Fibroblast of skin of left quadriceps (primary cell): ENCODE measurements around the gene PDE4D.
"Not testable (repeated sequence)": the region's sequence is repeated elsewhere in the genome, so short reads cannot be mapped to it uniquely, and the experiment has no call there.

ENCODE experiments used
- DNase-seq, 2 experiments: peaks; one replicate each; pipeline ENCODE4 v3.0.0-alpha.2; 2013; ENCODE audit warnings: low read depth in 2 of 2

PDE4D gene

DNA sequence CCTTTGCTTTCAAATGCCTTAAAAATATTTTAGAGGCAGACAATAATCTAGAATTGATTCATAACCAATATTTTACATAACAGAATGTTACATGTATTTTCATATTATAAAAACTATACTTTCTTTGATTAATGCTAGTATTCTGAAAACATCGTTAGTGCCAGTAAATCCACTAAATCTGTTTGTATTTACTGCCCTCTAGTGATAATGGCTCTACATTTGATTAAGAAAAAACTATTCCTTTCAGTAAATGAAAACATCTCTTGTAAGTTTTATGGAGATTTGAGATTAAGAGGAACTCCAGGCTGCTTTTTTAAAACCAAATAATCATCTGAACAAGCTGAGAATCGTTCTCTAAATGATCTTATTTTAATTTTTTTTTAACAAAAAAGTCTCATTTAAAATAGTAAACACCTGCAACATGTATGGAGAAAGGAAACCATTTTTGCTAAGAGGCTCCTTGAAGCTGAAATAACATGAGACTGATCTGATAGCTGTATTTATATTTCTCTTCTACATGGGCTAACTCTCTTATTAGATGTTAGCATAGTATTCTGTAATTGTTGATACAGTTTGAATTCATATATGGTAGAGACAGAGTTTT, 886.0 kb downstream of the PDE4D start:
- DNase-seq, result no peak

DNA sequence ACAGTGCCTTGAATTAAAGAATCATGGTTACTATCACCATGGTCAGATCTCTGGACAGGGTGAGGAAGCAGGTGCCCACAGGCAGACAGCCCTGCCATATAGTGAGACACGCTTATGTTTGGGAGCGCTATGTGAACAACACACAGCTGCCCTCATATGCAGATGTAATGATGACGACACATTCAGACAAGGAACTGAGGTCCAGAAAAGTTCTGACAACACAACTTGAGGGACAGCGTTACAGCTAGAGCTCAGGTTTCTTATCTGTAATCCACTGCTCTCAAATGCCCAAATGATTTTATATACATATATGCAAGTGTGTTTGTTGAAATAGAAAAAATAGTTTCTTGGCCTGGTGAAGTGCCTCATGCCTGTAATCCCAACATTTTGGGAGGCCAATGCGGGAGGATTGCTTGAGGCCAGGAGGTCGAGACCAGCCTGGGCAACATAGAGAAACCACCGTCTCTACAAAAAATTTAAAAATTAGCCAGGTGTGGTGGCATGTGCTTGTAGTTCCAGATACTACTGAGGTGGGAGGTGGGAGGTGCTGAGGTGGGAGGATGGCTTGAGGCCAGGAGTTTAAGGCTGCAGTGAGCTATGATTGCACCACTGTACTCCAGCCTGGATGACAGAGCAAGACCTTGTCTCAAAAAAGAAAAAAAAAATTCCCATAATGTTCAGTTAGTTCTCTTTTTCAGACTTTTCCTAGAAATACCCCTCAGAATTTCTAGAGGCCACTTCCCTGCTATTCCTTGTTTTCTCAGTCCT, 887.4 kb downstream of the PDE4D start:
- DNase-seq, result no peak

DNA sequence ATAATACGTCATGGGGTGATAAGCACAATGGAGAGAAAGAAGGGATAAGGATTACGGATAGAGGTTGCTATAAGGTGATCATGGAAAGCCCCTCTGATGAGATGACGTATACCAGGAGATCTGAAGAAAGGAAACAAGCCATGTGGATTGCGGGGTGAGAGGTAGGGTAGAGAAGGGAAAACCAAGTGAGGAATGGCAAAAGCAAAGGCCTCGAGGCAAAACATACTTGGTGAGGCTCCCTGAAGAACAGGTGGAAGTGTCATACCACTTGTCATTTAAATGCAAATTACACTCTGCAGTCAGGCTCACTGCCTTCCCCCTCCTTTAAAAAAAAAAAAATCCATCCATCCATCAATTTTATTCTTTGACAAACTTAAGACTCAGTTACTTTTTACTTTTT, 889.9 kb downstream of the PDE4D start:
- no peak for DNase-seq

DNA sequence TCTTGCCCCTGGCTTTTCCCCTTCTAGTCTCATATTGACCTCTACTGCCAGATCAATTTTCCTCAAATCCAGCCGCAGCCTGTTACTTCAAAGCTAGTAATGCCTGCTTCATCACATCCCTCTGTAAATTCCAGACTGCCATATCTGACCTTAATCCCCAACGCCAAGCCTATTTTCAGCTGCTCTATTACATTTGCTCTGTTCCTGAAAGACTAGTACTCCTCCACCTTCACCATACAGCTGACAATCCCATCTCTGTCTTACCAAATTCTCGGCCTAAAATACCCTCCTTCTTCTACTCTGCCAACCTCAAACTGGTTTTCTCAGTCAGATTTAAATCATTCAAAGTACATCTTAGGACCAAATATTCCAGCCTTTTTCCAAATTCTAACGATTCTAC, 890.4 kb downstream of the PDE4D start:
- DNase-seq, result no peak

DNA sequence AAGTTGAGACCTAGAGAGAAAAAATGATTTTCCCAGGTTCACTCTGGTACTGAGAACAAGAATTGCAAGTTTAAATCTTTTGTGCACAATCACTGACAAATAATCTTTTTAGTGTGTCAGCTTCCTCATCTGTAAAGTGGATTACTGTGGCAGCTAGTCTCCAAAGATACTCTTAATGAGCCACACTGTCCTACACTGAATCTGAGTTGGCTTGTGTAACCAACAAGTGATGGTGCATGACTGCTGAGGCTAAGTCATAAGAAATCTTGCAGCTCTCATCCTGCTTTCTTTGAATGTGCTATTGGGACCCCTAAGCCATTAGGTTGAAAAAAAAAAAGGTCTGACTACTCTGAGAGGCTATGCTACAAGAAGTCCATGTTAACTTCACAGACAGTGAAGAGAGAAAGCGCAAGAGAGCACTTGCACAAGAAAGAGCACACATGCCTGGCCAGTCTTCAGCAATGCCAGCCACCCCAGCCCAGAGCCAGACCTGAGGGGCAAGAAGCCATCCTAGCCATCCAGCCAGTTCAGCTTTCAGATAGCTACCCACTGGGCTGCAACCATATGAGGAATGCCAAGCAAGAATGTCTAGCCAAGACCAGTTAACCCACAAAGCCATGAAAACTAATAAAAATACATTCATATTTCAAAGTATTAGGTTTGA, 891.2 kb downstream of the PDE4D start:
- DNase-seq, result no peak

DNA sequence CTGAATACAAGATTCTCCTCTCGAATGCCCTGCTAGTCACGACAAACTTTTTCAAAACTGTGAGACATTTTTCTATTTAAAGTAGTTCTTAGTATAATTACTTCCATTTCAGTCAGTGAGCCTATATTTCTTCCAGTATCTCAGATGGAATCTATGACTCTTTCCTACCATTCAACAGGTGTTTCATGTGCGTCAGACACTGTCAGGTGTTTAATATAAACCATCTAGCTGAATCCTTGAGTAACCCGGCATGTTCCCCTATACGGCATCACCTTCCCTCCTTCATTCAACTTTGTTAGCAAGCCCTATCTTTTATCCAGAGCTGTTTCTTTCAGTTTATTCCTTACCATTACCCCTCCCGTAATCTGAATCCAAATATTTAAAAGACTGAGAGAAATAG, 891.8 kb downstream of the PDE4D start:
- DNase-seq, result no peak

DNA sequence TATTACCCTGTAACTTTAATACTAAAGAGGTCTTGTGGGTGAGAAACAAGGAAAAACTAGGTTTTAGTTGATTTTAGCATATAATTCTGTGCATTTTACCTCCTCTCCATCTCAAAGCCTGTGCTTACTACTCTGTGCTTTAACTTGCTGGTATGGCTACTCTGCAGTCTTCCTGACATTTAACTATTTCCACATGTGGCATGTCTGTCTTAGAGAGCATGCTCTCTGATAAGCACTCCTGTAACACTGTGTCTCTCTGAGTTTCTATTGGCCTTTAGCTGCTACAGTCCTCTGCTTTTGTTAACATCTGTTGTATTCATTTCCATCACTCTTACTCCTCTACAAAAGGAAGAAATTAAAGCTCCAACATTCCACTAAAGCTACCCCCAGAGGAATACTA, 892.4 kb downstream of the PDE4D start:
- DNase-seq, result peak; percentile 41 to 44

DNA sequence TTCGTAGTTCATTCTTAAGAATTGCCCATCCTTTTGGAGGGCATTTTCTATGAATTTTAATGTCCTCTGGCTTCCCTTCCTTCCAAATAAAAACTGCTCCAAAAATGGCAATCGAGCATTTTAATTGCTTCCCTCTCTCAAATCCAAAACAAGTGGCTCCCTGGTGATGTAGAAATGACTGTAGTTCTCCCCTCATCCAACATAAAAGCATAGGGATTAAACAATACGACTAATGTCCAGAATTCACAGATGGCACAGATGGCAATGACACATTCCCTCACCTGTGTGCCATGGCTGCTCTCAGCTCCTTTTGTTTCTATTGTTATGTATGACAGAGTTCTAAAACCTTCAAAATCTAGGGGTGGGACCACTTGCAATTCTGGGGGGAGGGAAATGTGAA, 893.3 kb downstream of the PDE4D start:
- no peak for DNase-seq

DNA sequence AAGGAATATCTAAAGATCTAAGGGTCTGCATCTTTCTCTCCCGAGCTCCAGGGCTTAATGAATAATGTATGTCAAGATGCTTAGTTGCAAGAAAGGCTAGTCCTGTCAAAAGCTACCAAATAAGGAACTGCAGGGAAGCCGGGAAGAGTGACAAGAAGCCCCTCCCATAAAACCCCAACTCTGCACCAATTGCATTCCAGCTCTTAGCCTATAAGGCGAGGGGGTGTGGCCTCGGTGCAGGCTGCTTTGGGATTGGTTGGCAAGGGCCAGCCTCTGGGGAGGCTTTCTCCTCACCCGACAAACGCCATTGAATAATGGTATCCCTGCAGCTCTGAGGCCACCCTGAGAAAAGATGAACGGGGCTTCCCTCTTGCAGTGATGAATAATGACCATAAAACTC, 893.7 kb downstream of the PDE4D start:
- DNase-seq, result no peak

DNA sequence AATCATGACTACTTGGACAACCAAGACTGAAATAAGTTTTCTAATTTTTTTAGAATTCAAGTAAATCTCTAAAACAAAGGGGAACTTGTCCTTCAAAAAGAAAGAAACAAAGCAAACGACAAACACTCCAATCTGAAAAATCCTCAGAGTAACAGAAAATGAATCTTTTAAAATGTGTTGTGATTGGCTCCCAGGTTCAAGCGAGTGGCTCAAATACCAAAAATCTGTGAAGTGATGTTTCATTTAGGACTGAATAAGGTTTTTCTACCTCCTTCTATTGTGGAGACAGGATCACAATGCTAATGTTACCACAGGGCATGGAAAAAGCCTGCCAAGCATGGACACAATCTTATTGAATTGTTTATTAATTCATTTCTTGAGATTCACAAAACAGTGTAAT, 895.0 kb downstream of the PDE4D start:
- no peak for DNase-seq

DNA sequence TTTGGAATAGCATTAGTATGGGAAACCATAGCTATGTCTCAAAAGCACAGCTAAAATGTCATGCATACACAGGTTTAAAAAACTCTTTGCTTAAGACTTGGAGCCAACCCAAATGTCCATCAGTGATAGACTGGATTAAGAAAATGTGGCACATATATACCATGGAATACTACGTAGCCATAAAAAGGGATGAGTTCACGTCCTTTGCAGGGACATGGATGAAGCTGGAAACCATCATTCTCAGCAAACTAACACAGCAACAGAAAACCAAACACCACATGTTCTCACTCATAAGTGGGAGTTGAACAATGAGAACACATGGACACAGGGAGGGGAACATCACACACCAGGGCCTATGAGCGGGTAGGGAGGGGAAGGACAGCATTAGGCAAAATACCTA, 897.7 kb downstream of the PDE4D start:
- DNase-seq, result not testable (repeated sequence)

DNA sequence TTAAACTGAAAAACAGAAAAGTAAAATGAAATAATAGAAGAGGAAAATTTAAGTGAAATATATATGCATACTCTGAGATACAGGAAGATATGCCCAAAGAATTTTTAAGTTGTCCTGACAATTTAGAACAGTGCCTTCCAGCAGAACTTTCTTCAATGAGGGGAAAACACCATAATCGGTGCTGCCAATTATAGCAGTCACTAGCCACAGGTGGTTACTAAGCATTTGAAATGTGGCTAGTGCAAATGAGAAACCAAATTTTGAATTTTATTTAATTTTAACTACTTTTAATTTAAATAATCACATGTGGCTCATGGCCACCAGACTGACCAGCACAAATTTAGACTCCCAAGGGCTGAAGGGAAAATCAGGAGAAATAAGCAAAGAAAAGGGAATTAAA, 900.1 kb downstream of the PDE4D start:
- no peak for DNase-seq

DNA sequence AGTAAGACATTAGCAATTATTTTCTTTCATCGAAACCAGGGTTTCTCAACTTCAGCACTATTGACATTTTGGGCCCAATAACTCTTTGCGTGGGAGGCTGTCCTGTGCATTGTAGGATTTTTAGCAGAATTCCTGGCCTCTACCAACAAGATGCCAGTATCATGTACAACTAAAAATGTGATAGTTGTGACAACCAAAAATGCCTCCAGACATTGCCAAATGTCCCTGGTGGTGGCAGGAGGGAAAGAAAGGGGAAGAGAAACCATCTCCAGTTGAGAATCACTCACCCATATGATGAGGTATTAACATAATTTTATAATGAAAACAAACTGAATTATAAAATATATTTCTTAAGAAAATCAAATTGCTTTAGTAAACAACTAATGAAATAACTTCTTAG, 904.6 kb downstream of the PDE4D start:
- no peak for DNase-seq

DNA sequence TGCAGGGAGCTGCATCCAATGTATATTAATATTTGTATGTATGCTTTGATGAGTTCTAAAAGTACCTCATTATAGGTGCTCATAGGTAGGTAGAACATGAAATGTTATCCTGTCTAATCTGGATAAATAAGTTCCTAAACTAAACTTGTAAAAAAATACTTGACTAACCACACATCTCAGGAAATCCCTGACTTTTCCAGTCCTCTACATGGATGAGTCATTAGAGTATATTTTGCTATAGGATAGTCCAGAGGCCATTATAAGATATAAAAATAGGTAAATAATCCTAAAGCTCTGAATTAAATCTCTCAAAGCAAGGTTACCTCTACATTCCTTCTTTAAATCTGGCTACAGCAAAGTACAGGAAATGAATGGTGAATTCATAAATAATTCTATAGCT, 906.3 kb downstream of the PDE4D start:
- no peak for DNase-seq

DNA sequence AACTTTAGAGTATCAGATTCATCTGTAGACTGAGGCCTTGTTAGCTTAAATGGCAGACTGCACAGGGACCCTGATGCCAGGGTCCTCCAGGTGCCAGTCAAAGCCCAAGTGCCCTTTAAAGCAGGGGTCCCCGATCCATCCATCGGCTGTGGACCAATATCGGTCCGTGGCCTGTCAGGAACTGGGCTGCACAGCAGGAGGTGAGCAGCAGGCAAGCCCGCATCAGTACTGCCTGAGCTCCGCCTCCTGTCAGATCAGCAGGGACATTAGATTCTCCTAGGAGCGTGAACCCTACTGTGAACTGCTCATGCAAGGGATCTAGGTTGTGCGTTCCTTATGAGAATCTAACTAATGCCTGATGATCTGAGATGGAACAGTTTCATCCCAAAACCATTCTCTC, 907.2 kb downstream of the PDE4D start:
- DNase-seq, result no peak

DNA sequence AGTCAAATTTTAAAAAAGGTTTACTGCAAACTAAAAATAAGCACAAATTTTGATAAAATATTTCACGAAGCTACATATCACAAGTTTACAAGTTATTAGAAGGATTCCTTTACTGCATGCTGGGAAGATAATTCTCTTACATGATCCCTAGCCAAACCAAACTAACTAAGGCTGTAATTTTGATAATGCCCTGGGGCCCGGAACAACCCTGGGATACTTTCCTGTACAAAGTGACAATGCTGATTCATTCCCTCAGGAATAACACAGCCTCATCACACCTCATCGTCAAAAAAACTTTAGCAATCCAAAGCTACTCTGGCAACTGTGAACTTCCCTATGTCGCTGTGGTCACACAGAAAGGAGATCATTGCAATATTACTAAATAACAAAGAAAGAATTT, 907.8 kb downstream of the PDE4D start:
- no peak for DNase-seq

DNA sequence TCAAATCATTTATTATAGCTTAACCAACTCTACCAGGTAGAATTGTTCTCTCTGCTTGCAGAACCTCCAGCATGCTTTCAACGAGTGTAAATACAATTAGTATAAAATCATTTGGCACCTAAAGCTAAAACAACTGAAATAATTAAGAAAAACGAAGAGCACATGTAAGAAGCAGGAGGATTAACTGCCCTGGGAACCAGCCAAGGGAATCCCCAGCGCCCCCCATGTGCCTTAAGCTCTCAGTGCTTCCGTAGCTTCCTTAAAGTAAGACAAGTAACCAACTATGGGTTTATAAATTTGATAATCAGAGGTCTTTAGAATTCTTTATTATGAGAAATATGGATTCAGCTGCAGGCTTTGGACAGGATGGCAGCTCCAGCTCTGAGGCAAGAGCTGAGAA, 908.2 kb downstream of the PDE4D start:
- DNase-seq, result no peak

DNA sequence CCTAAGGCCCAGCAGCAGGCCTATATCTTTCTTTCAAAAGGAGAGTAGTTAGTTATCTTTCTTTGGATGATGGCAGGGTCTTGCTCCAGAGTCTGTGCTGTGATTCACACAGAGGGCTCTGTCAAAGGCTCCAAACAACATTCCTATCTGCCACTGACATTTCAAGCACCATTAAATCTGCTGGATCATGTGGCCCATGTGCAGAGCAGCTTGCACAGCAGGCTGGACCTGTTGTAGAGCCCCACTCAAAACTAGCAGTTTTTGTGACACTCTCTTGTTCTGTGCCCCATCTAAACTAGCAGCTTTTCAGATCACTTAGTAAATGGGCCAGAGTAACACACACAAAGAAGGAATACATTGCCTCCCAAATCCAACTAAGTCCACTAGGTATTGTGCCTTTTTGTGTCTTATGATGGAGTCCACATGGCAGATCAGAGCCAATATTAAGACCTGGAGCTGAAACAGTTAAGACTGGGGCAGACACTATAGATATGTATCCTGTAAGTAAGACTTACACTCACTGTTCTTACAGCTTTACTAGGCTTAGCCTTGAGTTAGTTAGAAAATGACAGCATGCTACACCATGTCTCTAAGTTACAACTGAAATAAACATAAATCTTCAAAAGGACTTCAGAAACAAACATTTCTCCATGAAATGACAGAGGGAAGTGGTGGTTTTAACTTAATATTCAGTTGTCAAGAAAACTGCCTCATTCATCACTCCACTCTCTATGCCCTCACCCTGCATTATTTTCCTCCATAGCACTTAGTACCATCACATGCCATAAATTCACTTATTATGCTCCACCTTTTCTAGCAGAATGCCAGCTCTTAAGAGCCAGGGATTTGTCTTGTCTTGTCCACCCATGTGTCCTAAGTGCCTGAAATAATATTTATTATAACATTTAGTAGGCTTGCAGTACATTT, 909.7 kb downstream of the PDE4D start:
- DNase-seq, result no peak

DNA sequence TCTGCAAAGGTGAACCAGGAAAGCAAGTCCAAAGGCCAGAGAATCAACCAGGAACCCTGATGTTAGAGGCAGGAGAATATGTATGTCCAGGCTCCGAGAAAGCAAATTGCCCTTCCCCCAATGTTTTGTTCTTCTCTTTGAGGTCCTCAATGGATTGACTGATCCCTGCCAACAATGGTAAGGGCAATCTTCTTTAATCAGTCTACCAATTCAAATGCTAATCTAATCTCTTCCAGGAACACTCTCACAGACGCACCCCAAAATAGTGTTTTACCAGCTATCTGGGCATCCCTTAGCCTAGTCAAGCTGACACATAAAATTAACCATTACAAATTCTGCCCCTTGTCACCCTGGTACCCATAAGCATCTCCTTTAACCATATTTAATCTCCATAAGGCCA, 912.6 kb downstream of the PDE4D start:
- DNase-seq, result no peak

DNA sequence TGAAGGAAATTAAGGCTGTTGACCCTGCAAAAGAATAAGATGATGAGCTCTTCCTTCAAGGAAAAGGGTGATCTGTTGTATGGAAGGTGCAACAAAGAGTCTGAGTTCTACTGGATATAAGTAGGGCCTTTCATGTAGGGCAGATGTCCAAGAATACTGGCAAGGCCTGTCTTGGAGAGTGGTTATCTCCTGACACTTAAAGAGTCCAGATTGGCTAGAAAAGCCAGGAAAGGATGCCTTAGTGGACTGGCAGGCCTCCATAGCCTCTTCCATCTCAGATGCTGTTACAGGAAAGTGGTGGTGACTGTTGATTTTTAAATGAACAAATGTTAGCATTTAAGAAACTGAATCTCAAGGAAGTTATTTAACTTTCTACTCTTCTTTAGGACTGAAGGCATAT, 914.4 kb downstream of the PDE4D start:
- no peak for DNase-seq

DNA sequence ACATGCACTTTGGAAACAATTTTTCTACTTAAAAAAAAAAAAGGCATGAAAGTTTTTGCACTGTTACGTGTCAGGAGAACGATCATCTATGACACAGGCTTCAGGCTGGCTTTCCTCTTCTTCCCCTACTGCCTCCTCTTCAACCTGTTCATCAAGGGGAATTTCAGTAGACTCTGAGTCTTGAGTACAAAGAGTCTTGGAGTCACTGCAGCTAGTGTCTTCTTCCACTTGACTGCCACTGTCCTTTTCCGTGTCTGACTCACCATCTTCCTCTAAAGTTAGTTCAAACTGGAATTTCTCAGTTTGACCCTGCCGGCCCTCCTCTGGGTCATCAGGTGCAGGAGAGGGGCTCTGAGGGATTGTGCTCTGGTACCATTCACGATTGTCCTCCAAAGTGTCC, 918.9 kb downstream of the PDE4D start:
- DNase-seq, result no peak

DNA sequence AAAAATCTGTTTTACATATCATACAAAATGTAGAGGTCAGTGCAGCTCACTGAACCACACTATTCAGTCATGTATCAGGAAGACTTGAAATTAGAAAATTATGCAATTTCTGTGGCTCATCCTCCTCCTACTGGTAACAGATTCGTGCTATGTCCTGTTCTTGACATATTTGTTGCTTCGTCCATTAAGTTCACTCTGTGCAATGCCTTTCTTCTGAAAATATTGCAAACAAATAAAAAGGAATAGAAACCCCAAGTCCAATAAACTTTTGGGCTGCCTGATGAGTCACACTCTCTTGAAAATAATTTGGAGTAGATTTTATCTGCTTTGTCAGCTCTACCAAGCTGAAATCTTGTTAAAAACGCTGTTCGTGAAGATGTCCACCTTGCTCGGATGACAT, 919.4 kb downstream of the PDE4D start:
- DNase-seq, result no peak
